Common myeloid progenitor, CD34-positive (primary cell): ENCODE measurements around the gene MRAP.

Source experiments
- CTCF ChIA-PET: fragments of 350-600 bp; sonication (Branson Sonifier 250); formaldehyde crosslinking; loops from one replicate; lab custom pipeline; 2021; ENCODE audit warnings: antibody characterized with exemption; lab: Charles Lee
- POLR2A ChIA-PET: fragments of 350-600 bp; sonication (Branson Sonifier 250); formaldehyde crosslinking; loops from one replicate; lab custom pipeline; 2021; ENCODE audit warnings: antibody characterized with exemption; lab: Charles Lee
- DNase-seq, 3 donors: peaks; one replicate each; pipeline versions ENCODE4 v3.0.0 to v3.0.0-alpha.2; 2013
- H3K27ac ChIP-seq, 2 experiments: 1 replicate in 1 of 2; 2 replicates in 1 of 2; pipeline ENCODE4 v1.7.0; 2013; ENCODE audit warnings: inconsistent platforms in 2 of 2, low read length in 2 of 2, mild to moderate bottlenecking in 2 of 2, low read depth in 1 of 2, moderate library complexity in 1 of 2; ENCODE audit not compliant: severe bottlenecking in 2 of 2, insufficient read depth in 1 of 2, poor library complexity in 1 of 2
- H3K27me3 ChIP-seq, 5 experiments: replicated peaks in 2 of 5; 1 replicate in 3 of 5; 2 replicates in 2 of 5; pipeline versions ENCODE4 v1.6.1 to v1.7.0; 2013; ENCODE audit warnings: low read length in 4 of 5, mild to moderate bottlenecking in 2 of 5, moderate library complexity in 2 of 5, inconsistent platforms in 1 of 5; ENCODE audit not compliant: insufficient read depth in 5 of 5, control insufficient read depth in 4 of 5
- H3K36me3 ChIP-seq, 4 experiments: 1 replicate in 2 of 4; 2 replicates in 2 of 4; pipeline versions ENCODE4 v1.6.1 to v1.7.0; 2013; ENCODE audit warnings: low read length in 3 of 4, control low read depth in 1 of 4, mild to moderate bottlenecking in 1 of 4; ENCODE audit not compliant: control insufficient read depth in 4 of 4, insufficient read depth in 4 of 4
- H3K4me1 ChIP-seq, 4 experiments: 1 replicate in 3 of 4; 2 replicates in 1 of 4; pipeline versions ENCODE4 v1.6.1 to v1.7.1; 2013; ENCODE audit warnings: low read length in 3 of 4, mild to moderate bottlenecking in 3 of 4, control low read depth in 1 of 4, inconsistent platforms in 1 of 4, moderate library complexity in 1 of 4; ENCODE audit not compliant: control insufficient read depth in 4 of 4, insufficient read depth in 4 of 4; ENCODE audit errors: control extremely low read depth in 1 of 4
- H3K4me3 ChIP-seq, 7 experiments: 1 replicate in 4 of 7; 2 replicates in 3 of 7; pipeline versions ENCODE4 v1.5.1 to v1.7.0; 2013; ENCODE audit warnings: mild to moderate bottlenecking in 7 of 7, low read length in 6 of 7, moderate library complexity in 6 of 7, inconsistent platforms in 2 of 7, low read depth in 2 of 7, control low read depth in 1 of 7; ENCODE audit not compliant: insufficient read depth in 4 of 7, control insufficient read depth in 1 of 7; ENCODE audit errors: extremely low read depth in 1 of 7
- H3K9me3 ChIP-seq, 5 experiments: 1 replicate in 4 of 5; 2 replicates in 1 of 5; pipeline versions ENCODE4 v1.6.1 to v1.7.1; 2013; ENCODE audit warnings: low read length in 4 of 5, mild to moderate bottlenecking in 2 of 5, inconsistent platforms in 1 of 5, low read depth in 1 of 5, moderate library complexity in 1 of 5; ENCODE audit not compliant: control insufficient read depth in 4 of 5, insufficient read depth in 2 of 5; ENCODE audit errors: control extremely low read depth in 1 of 5
- WGBS: methylation state at CpG from one replicate; pipeline ENCODE4 v1.1.5; 2013; ENCODE audit not compliant: insufficient coverage; 5-methylcytosine and 5-hydroxymethylcytosine counted together

Gene MRAP

DNA sequence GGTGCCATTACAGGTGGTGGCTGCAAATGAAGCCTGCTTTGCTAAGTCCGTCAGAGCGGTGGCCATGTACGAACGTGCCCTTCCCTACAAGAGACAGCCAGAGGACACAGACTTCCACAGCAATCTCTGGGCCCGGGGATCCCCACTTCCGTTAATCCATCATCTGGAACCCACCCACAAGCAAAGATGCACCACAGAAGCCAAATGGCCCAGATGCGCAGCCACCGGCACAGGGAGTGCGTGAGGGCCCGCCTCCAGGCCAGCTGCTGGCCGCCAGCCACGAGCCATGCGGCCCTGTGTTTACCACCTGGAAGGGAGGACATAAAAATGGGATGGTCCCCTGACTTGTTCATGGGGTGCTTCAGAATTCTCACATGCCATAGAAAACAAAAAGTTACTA is 22.1 kb downstream of the MRAP start:
- WGBS: 100% methylated on average over 8 of the region's 13 CpGs
- POLR2A ChIA-PET: no interaction called here
- H3K36me3 ChIP-seq: peaks cover 19 to 99% (median 80%) of the 10 kb centered on the region in 4 experiments
- no peak overlapping the region for H3K27ac ChIP-seq
- CTCF ChIA-PET: no interaction called here
- no peak overlapping the region for H3K4me3 ChIP-seq
- DNase-seq: no peak
- no peaks in the 10 kb centered on the region for H3K4me1 ChIP-seq
- no peaks in the 10 kb centered on the region for H3K9me3 ChIP-seq
- H3K27me3 ChIP-seq: no peaks in the 10 kb centered on the region

DNA sequence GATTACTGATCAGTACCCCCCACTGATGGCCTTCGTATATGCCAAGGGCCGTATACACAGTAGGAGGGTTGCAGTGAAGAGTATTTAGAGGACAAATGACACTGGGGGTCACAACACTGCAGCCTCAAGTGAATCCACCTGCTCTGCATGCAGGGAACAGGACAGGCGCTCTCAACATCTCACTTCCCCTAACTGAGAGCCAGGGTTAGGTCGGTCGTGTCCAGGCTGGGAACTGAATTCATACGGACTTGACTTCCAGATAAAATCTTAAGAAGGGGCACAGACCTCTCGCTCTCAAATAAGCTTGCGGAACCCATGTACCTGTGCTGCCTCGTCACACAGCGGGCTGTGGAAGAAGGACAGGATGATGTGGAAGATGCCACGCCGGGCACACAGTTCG is 22.8 kb downstream of the MRAP start:
- WGBS: 98% methylated on average over 11 of the region's 13 CpGs
- H3K4me3 ChIP-seq: no peak overlapping the region
- POLR2A ChIA-PET: no interaction called here
- H3K27ac ChIP-seq: no peak overlapping the region
- no peak for DNase-seq
- no peaks in the 10 kb centered on the region for H3K9me3 ChIP-seq
- no peaks in the 10 kb centered on the region for H3K27me3 ChIP-seq
- no peaks in the 10 kb centered on the region for H3K4me1 ChIP-seq
- peaks cover 19 to 99% (median 80%) of the 10 kb centered on the region in 4 experiments for H3K36me3 ChIP-seq
- CTCF ChIA-PET: no interaction called here

DNA sequence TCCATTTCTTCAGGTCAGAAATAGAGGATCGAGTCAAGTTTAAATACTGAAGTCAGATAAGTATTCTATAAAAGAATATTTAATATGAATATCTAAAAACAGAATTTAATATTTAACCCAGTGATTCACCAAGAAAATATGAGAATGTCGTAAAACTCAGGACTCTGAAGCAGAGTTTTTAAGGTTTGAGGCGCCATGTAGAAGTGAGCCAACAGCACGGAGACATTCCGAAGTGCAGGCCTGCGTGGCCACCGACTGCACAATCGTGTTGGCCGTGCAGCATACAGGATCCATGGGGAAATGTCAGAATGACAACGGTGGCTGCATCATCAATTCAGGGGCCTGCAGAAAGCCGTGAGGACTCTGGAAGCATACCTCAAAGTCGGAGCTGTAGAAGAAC is 23.4 kb downstream of the MRAP start:
- WGBS: 96% methylated on average over 11 of the region's 12 CpGs
- Histone ChIP-seq H3K27me3 (no peaks in the 10 kb centered on the region), H3K36me3 (peaks cover 19 to 97% (median 77%) of the 10 kb centered on the region in 4 experiments), H3K4me1 (no peaks in the 10 kb centered on the region), H3K4me3 (no peak overlapping the region), H3K9me3 (no peaks in the 10 kb centered on the region), H3K27ac (no peak overlapping the region)
- no peak for DNase-seq
- ChIA-PET POLR2A (no interaction called here), CTCF (interaction anchor here (2.3 kb wide), 1 partner anchor 15 kb away, joined by 6 read pairs; no protein-coding TSS in a partner anchor)

DNA sequence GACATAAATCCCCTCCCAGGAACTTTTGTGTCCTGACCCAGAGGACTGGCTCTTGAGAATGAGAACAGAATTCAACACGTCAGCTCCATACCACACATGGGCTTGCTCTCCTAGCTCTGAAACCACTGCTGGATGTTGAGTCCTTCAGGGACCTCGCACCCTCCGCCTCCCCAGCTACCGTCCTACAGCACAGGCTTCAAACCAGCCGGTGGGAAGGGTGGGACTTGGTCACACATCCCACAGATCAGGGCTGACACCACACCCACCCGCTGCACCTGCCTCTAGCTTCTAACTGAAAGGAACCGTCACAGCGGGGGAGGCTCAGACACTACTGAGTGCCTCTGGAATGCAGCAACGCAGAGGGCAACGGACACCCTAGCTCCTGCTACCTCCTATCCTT is 24.0 kb downstream of the MRAP start:
- ChIA-PET CTCF (interaction anchor here (2.3 kb wide), 1 partner anchor 15 kb away, joined by 6 read pairs; no protein-coding TSS in a partner anchor), POLR2A (no interaction called here)

DNA sequence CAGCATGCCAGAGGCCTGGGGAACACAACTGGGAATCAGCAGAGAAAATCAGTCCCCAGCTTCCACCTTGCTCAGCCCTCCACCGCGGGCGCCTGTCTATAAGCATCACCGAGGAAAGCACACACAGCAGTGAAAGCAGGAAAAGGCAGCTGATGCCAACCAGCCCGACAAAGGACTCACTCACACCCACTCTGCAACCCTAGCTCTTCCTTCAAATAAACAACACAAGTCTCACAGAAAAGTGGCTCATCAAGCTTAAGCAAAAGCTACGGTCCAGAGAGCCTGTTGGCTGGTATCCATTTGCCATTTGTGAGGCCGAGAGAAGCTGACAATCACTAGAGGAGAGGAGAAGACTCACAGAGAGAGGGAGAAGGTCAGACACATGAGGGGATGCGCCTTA is 27.1 kb downstream of the MRAP start:
- CTCF ChIA-PET: interaction anchor here (1.6 kb wide), 1 partner anchor 18 kb away, joined by 3 read pairs; no protein-coding TSS in a partner anchor
- Histone ChIP-seq H3K4me3 (no peak overlapping the region), H3K4me1 (no peaks in the 10 kb centered on the region), H3K9me3 (peaks cover 0 to 8% (median 0%) of the 10 kb centered on the region in 5 experiments), H3K36me3 (peaks cover 25 to 95% (median 70%) of the 10 kb centered on the region in 4 experiments), H3K27ac (no peak overlapping the region), H3K27me3 (no peaks in the 10 kb centered on the region)
- POLR2A ChIA-PET: no interaction called here
- DNase-seq: no peak
- WGBS: 99% methylated on average over 7 of the region's 8 CpGs

More for the DNA sequence above, 24.0 kb downstream of the MRAP start:
- H3K4me1 ChIP-seq: no peaks in the 10 kb centered on the region
- no peaks in the 10 kb centered on the region for H3K27me3 ChIP-seq
- peaks cover 0 to under 1% (median 0%) of the 10 kb centered on the region in 5 experiments for H3K9me3 ChIP-seq
- no peak overlapping the region for H3K4me3 ChIP-seq
- DNase-seq: no peak
- H3K27ac ChIP-seq: no peak overlapping the region
- WGBS: 98% methylated on average over 8 of the region's 10 CpGs
- H3K36me3 ChIP-seq: peaks cover 21 to 96% (median 72%) of the 10 kb centered on the region in 4 experiments

DNA sequence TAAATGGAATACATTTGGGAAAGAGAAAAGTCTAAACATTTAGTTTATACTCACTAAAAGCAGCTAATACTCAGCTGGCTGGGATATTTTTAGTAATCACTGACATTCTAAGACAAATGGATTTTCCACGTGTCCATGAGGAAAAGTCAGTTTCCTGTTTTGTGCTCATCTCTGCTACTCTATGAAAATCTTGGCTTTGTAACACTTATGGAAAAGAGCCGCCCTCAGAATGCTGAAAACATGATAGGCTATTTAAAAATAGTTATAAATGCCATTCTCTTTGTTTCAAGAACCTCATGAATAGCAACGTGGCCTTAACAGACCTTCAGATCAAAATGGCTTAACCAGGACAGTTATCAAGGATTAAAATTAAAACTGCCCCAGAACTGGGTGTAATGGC is 29.9 kb downstream of the MRAP start:
- Histone ChIP-seq H3K4me1 (no peaks in the 10 kb centered on the region), H3K27ac (no peak overlapping the region)
- CTCF ChIA-PET: no interaction called here

DNA sequence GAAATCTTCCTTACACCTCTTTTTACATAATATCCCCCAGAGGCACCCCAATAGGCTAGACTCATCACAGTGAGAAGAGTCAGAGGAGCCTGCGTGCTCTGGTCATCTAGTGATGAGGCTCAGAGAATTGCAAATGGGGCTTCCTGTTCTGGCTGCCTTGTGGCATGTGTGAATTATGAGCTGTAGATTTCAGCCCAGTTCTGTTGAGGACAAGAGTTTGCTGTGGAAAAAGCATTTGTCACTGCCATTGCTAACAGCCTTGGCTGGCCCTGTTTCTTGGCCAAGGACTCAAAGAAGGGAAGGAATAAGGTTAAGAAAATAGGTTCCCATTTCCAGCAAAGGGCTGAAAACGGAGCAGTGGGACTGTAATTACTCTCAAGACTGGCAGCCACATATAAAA is 30.7 kb downstream of the MRAP start:
- Histone ChIP-seq H3K9me3 (peaks cover 3 to 15% (median 5%) of the 10 kb centered on the region in 5 experiments), H3K4me3 (no peak overlapping the region), H3K27me3 (no peaks in the 10 kb centered on the region), H3K4me1 (no peaks in the 10 kb centered on the region), H3K36me3 (peaks cover 33 to 93% (median 69%) of the 10 kb centered on the region in 4 experiments), H3K27ac (no peak overlapping the region)
- ChIA-PET POLR2A (no interaction called here), CTCF (interaction anchor here (0.6 kb wide), 1 partner anchor 13 kb away, joined by 3 read pairs; no protein-coding TSS in a partner anchor)
- WGBS: 70% methylated on average over 2 of the region's 2 CpGs
- no peak for DNase-seq

More for the DNA sequence above, 29.9 kb downstream of the MRAP start:
- peaks cover 3 to 14% (median 5%) of the 10 kb centered on the region in 5 experiments for H3K9me3 ChIP-seq
- peaks cover 31 to 93% (median 69%) of the 10 kb centered on the region in 4 experiments for H3K36me3 ChIP-seq
- H3K4me3 ChIP-seq: no peak overlapping the region
- POLR2A ChIA-PET: no interaction called here
- DNase-seq: no peak
- 92% methylated on average over 2 of the region's 3 CpGs for WGBS
- H3K27me3 ChIP-seq: no peaks in the 10 kb centered on the region
